LoVo (cell line): ENCODE results near the gene PEX5L.

Experiments
- DNase-seq: peaks from one replicate; pipeline ENCODE4 v3.0.0-alpha.2; 2016; ENCODE audit warnings: low spot score

Gene PEX5L

GRCh38 chr3:179897231-179897630 lies 139.5 kb downstream of the PEX5L start:
- DNase-seq, result no peak

GRCh38 chr3:179896507-179896906 lies 140.2 kb downstream of the PEX5L start:
- no peak for DNase-seq

GRCh38 chr3:179895330-179895729 lies 141.4 kb downstream of the PEX5L start:
- no peak for DNase-seq

GRCh38 chr3:179887295-179887943 lies 149.3 kb downstream of the PEX5L start:
- DNase-seq, result no peak

- DNase-seq, result no peak
Measured at GRCh38 chr3:179885950-179886349, 150.8 kb downstream of the PEX5L start.

- no peak for DNase-seq
Measured at GRCh38 chr3:179884136-179884535, 152.6 kb downstream of the PEX5L start.

GRCh38 chr3:179882292-179882691 lies 154.4 kb downstream of the PEX5L start:
- DNase-seq, result no peak

GRCh38 chr3:179881791-179882190 lies 154.9 kb downstream of the PEX5L start:
- no peak for DNase-seq

- DNase-seq, result no peak
Measured at GRCh38 chr3:179880868-179881267, 155.9 kb downstream of the PEX5L start.

GRCh38 chr3:179876440-179876839 lies 160.3 kb downstream of the PEX5L start:
- DNase-seq, result no peak

- no peak for DNase-seq
Measured at GRCh38 chr3:179872842-179873241, 163.9 kb downstream of the PEX5L start.

GRCh38 chr3:179871782-179872181 lies 165.0 kb downstream of the PEX5L start:
- no peak for DNase-seq

- DNase-seq, result no peak
Measured at GRCh38 chr3:179868715-179869114, 168.0 kb downstream of the PEX5L start.

- no peak for DNase-seq
Measured at GRCh38 chr3:179867961-179868360, 168.8 kb downstream of the PEX5L start.

- no peak for DNase-seq
Measured at GRCh38 chr3:179865861-179866505, 170.8 kb downstream of the PEX5L start.

GRCh38 chr3:179861953-179862352 lies 174.8 kb downstream of the PEX5L start:
- DNase-seq, result no peak

GRCh38 chr3:179861292-179861691 lies 175.4 kb downstream of the PEX5L start:
- DNase-seq, result no peak

- no peak for DNase-seq
Measured at GRCh38 chr3:179860275-179861107, 176.2 kb downstream of the PEX5L start.

- no peak for DNase-seq
Measured at GRCh38 chr3:179853176-179853575, 183.6 kb downstream of the PEX5L start.

- no peak for DNase-seq
Measured at GRCh38 chr3:179852142-179852905, 184.4 kb downstream of the PEX5L start.

- DNase-seq, result no peak
Measured at GRCh38 chr3:179848711-179849110, 188.0 kb downstream of the PEX5L start.

- DNase-seq, result no peak
Measured at GRCh38 chr3:179842061-179842460, 194.7 kb downstream of the PEX5L start.
